HCT116 (cell line): Measurements from ENCODE around the gene TSKU. TPM values are rescaled to one million over a fixed set of nuclear protein-coding genes. Genes with fewer than 3 reads are reported as not detected.

Experiments
- ATAC-seq: fragments of 200-7000 bp; cut with Tn5 transposase; 2 replicates; pipeline ENCODE4 v1.9.1; 2020; ENCODE audit warnings: mild to moderate bottlenecking, moderate library complexity
- BruUV-seq: library from RNA; stranded (reverse); fragments of 400-500 nt; replicated peaks from 2 replicates; lab custom pipeline; 2021; lab: Mats Ljungman, UMichigan
- CTCF ChIA-PET: fragments of 300-600 bp; sonication (Branson Sonifier 250); formaldehyde crosslinking; loops from one replicate; lab custom pipeline; 2021; ENCODE audit warnings: antibody characterized with exemption; lab: Charles Lee
- POLR2A ChIA-PET: fragments of 300-600, 350-600 bp; sonication (Branson Sonifier 250); formaldehyde crosslinking; loops from one replicate; lab custom pipeline; 2021; ENCODE audit warnings: antibody characterized with exemption; lab: Charles Lee
- RAD21 ChIA-PET, 2 experiments: fragments of 300-600 bp; sonication (Branson Sonifier 250); formaldehyde crosslinking; loops; one replicate each; lab custom pipeline; 2023; ENCODE audit warnings: low total read pairs in 2 of 2; ENCODE audit not compliant: uncharacterized antibody in 2 of 2, unreplicated experiment in 2 of 2, low non-redundant PET in 1 of 2; lab: Charles Lee
- DNase-seq: peaks from one replicate; pipeline ENCODE4 v3.0.0-alpha.2; 2010; ENCODE audit warnings: low read depth, low spot score
- H2AFZ ChIP-seq: fragments of 200-600 bp; shearing (Covaris generic), sonication (generic); 2 replicates; pipeline ENCODE4 v1.6.1; 2017; ENCODE audit warnings: low read depth, mixed run types, mixed read lengths, antibody characterized with exemption, low read length; ENCODE audit not compliant: poor library complexity, severe bottlenecking
- H3K27ac ChIP-seq: 2 replicates; pipeline ENCODE4 v1.5.1; 2012; ENCODE audit warnings: low read depth, low read length
- H3K27me3 ChIP-seq: fragments of 200-600 bp; sonication (generic); 2 replicates; pipeline ENCODE4 v1.6.1; 2016; ENCODE audit warnings: mixed run types, low read length, mixed read lengths; ENCODE audit not compliant: insufficient read depth
- H3K36me3 ChIP-seq, 2 experiments: fragments of 200-500 bp in 1 of 2; fragments of 200-600 bp in 1 of 2; sonication (Bioruptor generic) in 1 of 2; sonication (generic) in 1 of 2; 2 replicates each; pipeline versions ENCODE4 v1.5.1 to v1.6.1; 2014 to 2016; ENCODE audit warnings: low read length in 2 of 2, inconsistent platforms in 1 of 2, mixed read lengths in 1 of 2, mixed run types in 1 of 2; ENCODE audit not compliant: insufficient read depth in 2 of 2, control insufficient read depth in 1 of 2
- H3K4me1 ChIP-seq, 2 experiments: fragments of 200-600 bp in 1 of 2; sonication (generic) in 1 of 2; 2 replicates each; pipeline versions ENCODE4 v1.5.1 to v1.6.1; 2012 to 2017; ENCODE audit warnings: low read length in 2 of 2, inconsistent platforms in 1 of 2, mild to moderate bottlenecking in 1 of 2, mixed read lengths in 1 of 2, mixed run types in 1 of 2, moderate library complexity in 1 of 2; ENCODE audit not compliant: insufficient read depth in 2 of 2, control insufficient read depth in 1 of 2
- H3K4me2 ChIP-seq: fragments of 200-600 bp; sonication (generic); 2 replicates; pipeline ENCODE4 v1.6.1; 2017; ENCODE audit warnings: mixed run types, low read length, mixed read lengths
- H3K4me3 ChIP-seq, 2 experiments: fragments of 200-600 bp in 1 of 2; sonication (generic) in 1 of 2; replicated peaks in 1 of 2; 2 replicates each; pipeline ENCODE4 v1.5.1; 2011 to 2016; ENCODE audit warnings: low read length in 2 of 2, control low read depth in 1 of 2, low read depth in 1 of 2, mild to moderate bottlenecking in 1 of 2, mixed read lengths in 1 of 2, mixed run types in 1 of 2
- H3K79me2 ChIP-seq: fragments of 200-600 bp; sonication (generic); 2 replicates; pipeline ENCODE4 v1.6.1; 2017; ENCODE audit warnings: mild to moderate bottlenecking, mixed run types, low read length, moderate library complexity, mixed read lengths; ENCODE audit not compliant: insufficient read depth
- H3K9ac ChIP-seq: fragments of 200-600 bp; sonication (generic); 2 replicates; pipeline ENCODE4 v1.6.1; 2016; ENCODE audit warnings: low read length, mixed read lengths
- H3K9me2 ChIP-seq: fragments of 200-600 bp; sonication (generic), shearing (Covaris generic); 2 replicates; pipeline ENCODE4 v1.6.1; 2017; ENCODE audit warnings: mixed run types, mild to moderate bottlenecking, moderate library complexity; ENCODE audit not compliant: insufficient read depth
- H3K9me3 ChIP-seq, 2 experiments: fragments of 200-500 bp in 1 of 2; fragments of 200-600 bp in 1 of 2; sonication (Bioruptor generic) in 1 of 2; sonication (generic) in 1 of 2; 2 replicates each; pipeline ENCODE4 v1.6.1; 2014 to 2017; ENCODE audit warnings: low read length in 2 of 2, mixed read lengths in 2 of 2, inconsistent platforms in 1 of 2, low read depth in 1 of 2, mild to moderate bottlenecking in 1 of 2, mixed run types in 1 of 2, moderate library complexity in 1 of 2; ENCODE audit not compliant: control insufficient read depth in 1 of 2, insufficient read depth in 1 of 2
- H4K20me1 ChIP-seq: fragments of 200-600 bp; sonication (generic), shearing (Covaris generic); 2 replicates; pipeline ENCODE4 v1.6.1; 2017; ENCODE audit warnings: mixed run types, mild to moderate bottlenecking, moderate library complexity; ENCODE audit not compliant: insufficient read depth
- CTCF ChIP-seq, 3 experiments: fragments of 200-600 bp in 1 of 3; sonication (generic) in 1 of 3; IDR thresholded peaks in 2 of 3; conservative IDR thresholded peaks in 1 of 3; 2 replicates each; pipeline ENCODE4 v1.5.1; 2012 to 2017; ENCODE audit warnings: low read depth in 2 of 3, low read length in 2 of 3, antibody characterized with exemption in 1 of 3, borderline replicate concordance in 1 of 3, control low read depth in 1 of 3, mild to moderate bottlenecking in 1 of 3, mixed read lengths in 1 of 3, mixed run types in 1 of 3, moderate library complexity in 1 of 3; ENCODE audit not compliant: insufficient read depth in 1 of 3
- ELF1 ChIP-seq: IDR thresholded peaks from 2 replicates; pipeline ENCODE4 v1.6.1; 2012; ENCODE audit warnings: low read depth, borderline replicate concordance
- JUND ChIP-seq: IDR thresholded peaks from 2 replicates; pipeline ENCODE4 v1.6.1; 2012
- REST ChIP-seq: IDR thresholded peaks from 2 replicates; pipeline ENCODE4 v1.6.1; 2012; ENCODE audit warnings: low read depth
- YY1 ChIP-seq: IDR thresholded peaks from 2 replicates; pipeline ENCODE4 v1.6.1; 2011; ENCODE audit warnings: low read length, low read depth, moderate library complexity, mild to moderate bottlenecking; ENCODE audit not compliant: insufficient replicate concordance; ENCODE audit errors: extremely low read depth
- intact Hi-C: fragments of 100-400 bp; cut with micrococcal nuclease; formaldehyde crosslinking; loops from 2 replicates; pipeline ENCODE4 v1.10.0; 2022
- total RNA-seq: library from RNA; stranded (reverse); gene quantifications from one replicate; pipeline ENCODE4 v1.2.1, GENCODE V29; 2021; ENCODE audit not compliant: unreplicated experiment

Gene TSKU
- total RNA-seq, 1 experiment from 2014 or later = 21.9 TPM

DNA sequence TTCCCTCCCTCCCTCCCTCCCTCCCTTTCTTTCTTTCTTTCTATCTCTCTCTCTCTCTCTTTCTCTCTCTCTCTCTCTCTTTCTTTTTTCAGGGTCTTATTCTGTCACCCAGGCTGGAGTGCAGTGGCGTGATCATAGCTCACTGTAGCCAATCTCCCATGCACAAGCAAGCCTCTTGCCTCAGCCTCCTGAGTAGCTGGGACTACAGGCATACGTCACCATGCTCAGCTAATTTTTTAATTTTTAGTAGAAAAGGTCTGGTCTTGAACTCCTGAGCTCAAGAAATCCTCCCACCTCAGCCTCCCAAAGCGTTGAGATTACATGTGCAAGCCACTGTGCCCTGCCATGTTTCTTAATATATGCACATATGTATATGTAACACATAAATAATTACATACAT is 19.0 kb downstream of the TSKU start:
- Histone ChIP-seq H3K4me3 (no peak overlapping the region), H2AFZ (no peak overlapping the region), H3K9me2 (no peaks in the 10 kb centered on the region), H3K36me3 (no peaks in the 10 kb centered on the region), H4K20me1 (no peaks in the 10 kb centered on the region), H3K27ac (no peak overlapping the region), H3K9ac (no peak overlapping the region), H3K4me2 (no peak overlapping the region), H3K79me2 (no peaks in the 10 kb centered on the region), H3K4me1 (peaks cover 7 to 10% of the 10 kb centered on the region in 2 experiments; a peak in 3 of 4 replicates), H3K9me3 (no peaks in the 10 kb centered on the region), H3K27me3 (no peaks in the 10 kb centered on the region)
- TF ChIP-seq YY1 (no peak), CTCF (IDR thresholded peaks at IDR 0.05 in 2 of 3, conservative IDR thresholded peaks at IDR 0.05 in 1 of 3; ENCODE audit: borderline replicate concordance in 1 of 3, insufficient read depth in 1 of 3, low read depth in 2 of 3, low read length in 2 of 3) (no peak), ELF1 (no peak), REST (no peak), JUND (no peak)
- POLR2A ChIA-PET = interaction anchor here (1.1 kb wide), 1 partner anchor 13 kb away, joined by 6 read pairs; no protein-coding TSS in a partner anchor
- intact Hi-C loops = no loop called here
- RAD21 ChIA-PET = interaction anchor here in 1 of 2 experiments (1.3 kb wide), 1 partner anchor 68 kb away, joined by 5 read pairs; no protein-coding TSS in a partner anchor
- ATAC-seq = no peak
- CTCF ChIA-PET = interaction anchor here (1.1 to 7.3 kb wide), 3 partner anchors 68 to 118 kb away, joined by 3 to 50 read pairs (median 4); no protein-coding TSS in a partner anchor
- BruUV-seq = no TSS peak
- no peak for DNase-seq
